H1 (cell line): Measurements from ENCODE around the gene DDHD1. TPM values are rescaled to one million over a fixed set of nuclear protein-coding genes. Genes with fewer than 3 reads are reported as not detected.

Experiments
- CTCF ChIA-PET: fragments of 300-600 bp; sonication (Branson Sonifier 250); formaldehyde crosslinking; loops from one replicate; lab custom pipeline; 2021; ENCODE audit not compliant: partially characterized antibody; lab: Charles Lee
- POLR2A ChIA-PET: fragments of 300-600 bp; sonication (Branson Sonifier 250); formaldehyde crosslinking; loops from one replicate; lab custom pipeline; 2021; ENCODE audit warnings: inconsistent platforms; ENCODE audit not compliant: partially characterized antibody; lab: Charles Lee
- DNase-seq, 2 experiments: peaks; one replicate each; pipeline versions ENCODE4 v3.0.0 to v3.0.0-alpha.2; 2010 to 2022; ENCODE audit warnings: low spot score in 2 of 2, low read depth in 1 of 2, mixed read lengths in 1 of 2
- FAIRE-seq: peaks from 2 replicates; lab custom pipeline; 2011; peaks lifted over from hg19 to GRCh38; lab: Jason Lieb, UNC
- H2AFZ ChIP-seq: 2 replicates; pipeline ENCODE4 v1.8.1; 2012; ENCODE audit warnings: low read length, inconsistent platforms
- H2AK5ac ChIP-seq: 2 replicates; pipeline ENCODE4 v1.6.1; 2013; ENCODE audit warnings: low read depth, low read length
- H2BK120ac ChIP-seq: replicated peaks from 2 replicates; pipeline ENCODE3; 2013; ENCODE audit warnings: low read depth, low read length, inconsistent platforms
- H2BK12ac ChIP-seq: 2 replicates; pipeline ENCODE4 v1.6.1; 2013; ENCODE audit warnings: low read depth, low read length
- H2BK15ac ChIP-seq: 2 replicates; pipeline ENCODE4 v1.6.1; 2013; ENCODE audit warnings: low read length
- H2BK20ac ChIP-seq: 2 replicates; pipeline ENCODE4 v1.6.1; 2013; ENCODE audit warnings: low read length
- H2BK5ac ChIP-seq: 2 replicates; pipeline ENCODE4 v1.6.1; 2013; ENCODE audit warnings: low read depth, low read length
- H3K14ac ChIP-seq: 2 replicates; pipeline ENCODE4 v1.6.1; 2013; ENCODE audit warnings: inconsistent platforms; ENCODE audit not compliant: insufficient read length
- H3K18ac ChIP-seq: 2 replicates; pipeline ENCODE4 v1.6.1; 2013; ENCODE audit warnings: low read length; ENCODE audit errors: extremely low read depth
- H3K23ac ChIP-seq: 2 replicates; pipeline ENCODE4 v1.6.1; 2013; ENCODE audit warnings: inconsistent platforms; ENCODE audit not compliant: insufficient read length
- H3K23me2 ChIP-seq: 2 replicates; pipeline ENCODE4 v1.6.1; 2013; ENCODE audit warnings: low read depth, low read length
- H3K27ac ChIP-seq: 2 replicates; pipeline ENCODE4 v1.6.1; 2011; ENCODE audit warnings: low read depth, low read length, inconsistent platforms
- H3K27me3 ChIP-seq, 4 experiments: replicated peaks in 1 of 4; 1 replicate in 1 of 4; 2 replicates in 3 of 4; pipeline versions ENCODE4 v1.6.1 to v1.8.1; 2011 to 2013; ENCODE audit warnings: low read length in 3 of 4, mild to moderate bottlenecking in 3 of 4, inconsistent platforms in 2 of 4, mixed read lengths in 2 of 4, moderate library complexity in 1 of 4; ENCODE audit not compliant: control insufficient read depth in 3 of 4, insufficient read depth in 3 of 4; ENCODE audit errors: extremely low read depth in 1 of 4
- H3K36me3 ChIP-seq, 4 experiments: 2 replicates each; pipeline versions ENCODE4 v1.6.1 to v1.8.1; 2011 to 2013; ENCODE audit warnings: mild to moderate bottlenecking in 4 of 4, low read length in 3 of 4, moderate library complexity in 2 of 4, control low read depth in 1 of 4, inconsistent platforms in 1 of 4; ENCODE audit not compliant: insufficient read depth in 4 of 4, control insufficient read depth in 2 of 4
- H3K4ac ChIP-seq: replicated peaks from 2 replicates; pipeline ENCODE3; 2013; ENCODE audit warnings: low read length, low read depth, mixed read lengths, inconsistent platforms; ENCODE audit not compliant: insufficient read length
- H3K4me1 ChIP-seq, 4 experiments: replicated peaks in 1 of 4; 1 replicate in 1 of 4; 2 replicates in 3 of 4; pipeline versions ENCODE4 v1.6.1 to v1.8.1; 2011 to 2013; ENCODE audit warnings: low read length in 3 of 4, inconsistent platforms in 2 of 4, mixed read lengths in 1 of 4; ENCODE audit not compliant: insufficient read depth in 4 of 4, control insufficient read depth in 3 of 4
- H3K4me2 ChIP-seq, 2 experiments: 2 replicates each; pipeline versions ENCODE4 v1.6.1 to v1.8.1; 2011 to 2013; ENCODE audit warnings: low read depth in 2 of 2, low read length in 2 of 2, control low read depth in 1 of 2, inconsistent platforms in 1 of 2, mild to moderate bottlenecking in 1 of 2; ENCODE audit not compliant: insufficient read depth in 1 of 2
- H3K4me3 ChIP-seq, 4 experiments: fragments of 200-600, 300-600 bp in 1 of 4; sonication (generic), shearing (Covaris generic), sonication (Bioruptor Twin) in 1 of 4; 2 replicates each; pipeline versions ENCODE4 v1.5.1 to v1.8.1; 2011 to 2016; ENCODE audit warnings: low read length in 4 of 4, low read depth in 3 of 4, control low read depth in 2 of 4, inconsistent platforms in 2 of 4, mild to moderate bottlenecking in 2 of 4, mixed read lengths in 1 of 4, moderate library complexity in 1 of 4; ENCODE audit not compliant: insufficient read depth in 2 of 4; ENCODE audit errors: extremely low read depth in 1 of 4
- H3K56ac ChIP-seq: replicated peaks from 2 replicates; pipeline ENCODE3; 2013; ENCODE audit warnings: low read depth, mild to moderate bottlenecking, mixed read lengths, low read length, inconsistent platforms; ENCODE audit not compliant: insufficient read length
- H3K79me1 ChIP-seq: 2 replicates; pipeline ENCODE4 v1.6.1; 2013; ENCODE audit warnings: low read depth, low read length, control low read depth
- H3K79me2 ChIP-seq, 2 experiments: 2 replicates each; pipeline versions ENCODE4 v1.6.1 to v1.8.1; 2012 to 2013; ENCODE audit warnings: low read length in 2 of 2, mild to moderate bottlenecking in 2 of 2, inconsistent platforms in 1 of 2; ENCODE audit not compliant: insufficient read depth in 2 of 2, control insufficient read depth in 1 of 2
- H3K9ac ChIP-seq, 4 experiments: replicated peaks in 1 of 4; 1 replicate in 1 of 4; 2 replicates in 3 of 4; pipeline versions ENCODE4 v1.6.1 to v1.8.1; 2011 to 2013; ENCODE audit warnings: low read depth in 3 of 4, low read length in 3 of 4, control low read depth in 2 of 4, mild to moderate bottlenecking in 2 of 4, moderate library complexity in 2 of 4, inconsistent platforms in 1 of 4; ENCODE audit errors: extremely low read depth in 1 of 4
- H3K9me3 ChIP-seq, 2 experiments: 2 replicates each; pipeline versions ENCODE4 v1.6.1 to v1.8.1; 2012 to 2013; ENCODE audit warnings: mild to moderate bottlenecking in 2 of 2, moderate library complexity in 2 of 2, control low read depth in 1 of 2, inconsistent platforms in 1 of 2, low read depth in 1 of 2, low read length in 1 of 2, mixed read lengths in 1 of 2; ENCODE audit not compliant: insufficient read depth in 2 of 2
- H4K20me1 ChIP-seq, 2 experiments: replicated peaks in 1 of 2; 2 replicates each; pipeline versions ENCODE3 to v1.8.1; 2011 to 2013; ENCODE audit warnings: inconsistent platforms in 2 of 2, low read length in 2 of 2, mild to moderate bottlenecking in 1 of 2; ENCODE audit not compliant: insufficient read depth in 2 of 2, control insufficient read depth in 1 of 2
- H4K5ac ChIP-seq: 2 replicates; pipeline ENCODE4 v1.6.1; 2013; ENCODE audit warnings: low read length, low read depth, mixed read lengths, inconsistent platforms; ENCODE audit not compliant: insufficient read length
- H4K8ac ChIP-seq: 2 replicates; pipeline ENCODE4 v1.8.0; 2013; ENCODE audit warnings: mild to moderate bottlenecking, moderate library complexity, low read length, inconsistent platforms; ENCODE audit not compliant: insufficient read depth; ENCODE audit errors: extremely low read depth
- H4K91ac ChIP-seq: replicated peaks from 2 replicates; pipeline ENCODE3; 2013; ENCODE audit warnings: low read length, mixed read lengths, inconsistent platforms; ENCODE audit not compliant: insufficient read length
- BRCA1 ChIP-seq: IDR thresholded peaks from 2 replicates; pipeline ENCODE4 v1.6.1; 2012; ENCODE audit warnings: low read depth, low read length, improper control_type of control experiment
- CHD1 ChIP-seq: IDR thresholded peaks from 2 replicates; pipeline ENCODE4 v1.6.1; 2012; ENCODE audit warnings: low read depth, low read length, improper control_type of control experiment
- CHD2 ChIP-seq: IDR thresholded peaks from 2 replicates; pipeline ENCODE4 v1.6.1; 2012; ENCODE audit warnings: low read length, improper control_type of control experiment
- FOSL1 ChIP-seq: IDR thresholded peaks from 2 replicates; pipeline ENCODE4 v1.6.1; 2011; ENCODE audit warnings: mild to moderate bottlenecking, low read depth, low read length, moderate library complexity; ENCODE audit not compliant: insufficient read depth
- HDAC2 ChIP-seq, 2 experiments: fragments of 300-600 bp in 1 of 2; sonication (generic) in 1 of 2; IDR thresholded peaks; 2 replicates each; pipeline ENCODE4 v1.6.1; 2011 to 2012; ENCODE audit warnings: low read depth in 2 of 2, low read length in 2 of 2, mild to moderate bottlenecking in 2 of 2, moderate library complexity in 2 of 2, borderline replicate concordance in 1 of 2, inconsistent platforms in 1 of 2
- RAD21 ChIP-seq, 2 experiments: IDR thresholded peaks in 1 of 2; conservative IDR thresholded peaks in 1 of 2; 2 replicates each; pipeline ENCODE4 v1.6.1; 2011; ENCODE audit warnings: low read depth in 2 of 2, low read length in 2 of 2, improper control_type of control experiment in 1 of 2, inconsistent platforms in 1 of 2, mild to moderate bottlenecking in 1 of 2, moderate library complexity in 1 of 2
- SIRT6 ChIP-seq: IDR thresholded peaks from one replicate; pipeline ENCODE4 v1.7.1; 2012; ENCODE audit warnings: low read length, inconsistent platforms
- TAF7 ChIP-seq: optimal IDR thresholded peaks from 2 replicates; pipeline ENCODE3; 2011; ENCODE audit warnings: low read depth, mild to moderate bottlenecking, inconsistent platforms, low read length, moderate library complexity, borderline replicate concordance
- TBP ChIP-seq: IDR thresholded peaks from 2 replicates; pipeline ENCODE4 v1.6.1; 2011; ENCODE audit warnings: low read depth, low read length, improper control_type of control experiment
- TCF12 ChIP-seq: IDR thresholded peaks from 2 replicates; pipeline ENCODE4 v1.6.1; 2011; ENCODE audit warnings: low read depth, mild to moderate bottlenecking, low read length
- YY1 ChIP-seq: IDR thresholded peaks from 2 replicates; pipeline ENCODE4 v1.6.1; 2011; ENCODE audit warnings: low read depth, mild to moderate bottlenecking, low read length
- WGBS, 2 experiments: shearing (Covaris generic) in 1 of 2; methylation state at CpG; one replicate each; pipeline versions ENCODE4 v1.1.6 to v1.1.7; 2013 to 2015; ENCODE audit warnings: low lambda C conversion rate in 2 of 2, mixed read lengths in 2 of 2, inconsistent platforms in 1 of 2, low coverage in 1 of 2, missing lambda C conversion rate in 1 of 2; ENCODE audit not compliant: insufficient replicate concordance in 2 of 2, insufficient coverage in 1 of 2, insufficient read length in 1 of 2; ENCODE audit errors: extremely low coverage in 1 of 2, missing lambda C conversion rate in 1 of 2; 5-methylcytosine and 5-hydroxymethylcytosine counted together
- polyA plus RNA-seq, 7 experiments: library from polyadenylated mRNA; depleted of rRNA in 3 of 7; stranded (reverse) in 5 of 7; unstranded in 2 of 7; fragments of >200 nt in 5 of 7; fragments of 200-250 nt in 2 of 7; gene quantifications; 1 replicate in 5 of 7; 2 replicates in 1 of 7; 4 replicates in 1 of 7; pipeline versions ENCODE4 v1.2.1 to v1.2.3, GENCODE V29; 2011 to 2013; ENCODE audit warnings: missing spikeins in 2 of 7, mixed read lengths in 2 of 7
- total RNA-seq: library from RNA; stranded (reverse); fragmentation: NEBNext Ultra II Directional; extraction: Animal tissue kit (Norgen Biotek cat#: 25700); gene quantifications from 2 replicates; pipeline ENCODE4 v1.2.1, GENCODE V29; 2021

Gene DDHD1
- total and polyA plus RNA-seq, 2 of the 8 experiments (the other 6 are each of a cell fraction or from before 2014, with no cell fraction given), result 3.6 to 16.0 TPM

GRCh38 chr14:53180272-53181221 is 27.4 kb upstream of the DDHD1 start:
- no peak overlapping the region for H3K4me3 ChIP-seq
- DNase-seq, result peak; percentile 23 to 67
- WGBS, 2 experiments, result 80% methylated on average over 12 of the region's 13 CpGs; no CpG with 5 or more reads in 1 of the 2 experiments
- TF ChIP-seq BRCA1 (no peak), CHD2 (no peak), TBP (no peak), TAF7 (peak; percentile 35), HDAC2 (IDR thresholded peaks at IDR 0.05; ENCODE audit: borderline replicate concordance in 1 of 2, low read depth in 2 of 2, low read length in 2 of 2) (no peak), FOSL1 (no peak), SIRT6 (no peak), YY1 (no peak), TCF12 (no peak), CHD1 (no peak), RAD21 (IDR thresholded peaks at IDR 0.05 in 1 of 2, conservative IDR thresholded peaks at IDR 0.05 in 1 of 2; ENCODE audit: low read depth in 2 of 2, low read length in 2 of 2) (peak; percentile 34 to 53)

More at GRCh38 chr14:53180272-53181221, 27.4 kb upstream of the DDHD1 start:
- FAIRE-seq, result peak; percentile 91
- no peaks in the 10 kb centered on the region for H3K79me2 ChIP-seq
- H2BK12ac ChIP-seq, result no peak overlapping the region
- no peak overlapping the region for H4K91ac ChIP-seq
- H4K5ac ChIP-seq, result no peak overlapping the region
- no peaks in the 10 kb centered on the region; the same call in 1 of the 2 replicates for H3K23me2 ChIP-seq
- H3K9ac ChIP-seq, result no peak overlapping the region
- H3K14ac ChIP-seq, result no peak overlapping the region
- ChIA-PET POLR2A (interaction anchor here (0.7 to 0.9 kb wide), 2 partner anchors 37 to 1941 kb away, joined by 3 read pairs; partner anchors contain the start of gene TMX1), CTCF (interaction anchor here (0.6 to 1.5 kb wide), 6 partner anchors 9 to 1167 kb away, joined by 3 to 5 read pairs (median 4); no protein-coding TSS in a partner anchor)
- no peak overlapping the region for H3K27ac ChIP-seq
- H3K18ac ChIP-seq, result no peak overlapping the region
- no peak overlapping the region for H3K4me2 ChIP-seq
- no peak overlapping the region for H3K4ac ChIP-seq
- H3K9me3 ChIP-seq, result no peaks in the 10 kb centered on the region; a peak in 1 of 4 replicates
- H3K36me3 ChIP-seq, result no peaks in the 10 kb centered on the region
- no peak overlapping the region for H3K56ac ChIP-seq
- no peak overlapping the region for H3K23ac ChIP-seq
- no peaks in the 10 kb centered on the region for H3K79me1 ChIP-seq
- H2BK20ac ChIP-seq, result no peak overlapping the region
- H4K8ac ChIP-seq, result no peak overlapping the region
- H2BK120ac ChIP-seq, result no peak overlapping the region
- H2BK15ac ChIP-seq, result no peak overlapping the region
- H3K4me1 ChIP-seq, result peaks cover 0 to 6% (median 2%) of the 10 kb centered on the region in 4 experiments; a peak in 3 of 7 replicates
- no peak overlapping the region for H2BK5ac ChIP-seq
- no peak overlapping the region for H2AK5ac ChIP-seq
- no peak overlapping the region; the same call in 1 of the 2 replicates for H2AFZ ChIP-seq
- no peaks in the 10 kb centered on the region for H3K27me3 ChIP-seq
- no peaks in the 10 kb centered on the region for H4K20me1 ChIP-seq
